Measurements from ENCODE around the gene BAAT. TPM values are rescaled to one million over a fixed set of nuclear protein-coding genes. Genes with fewer than 3 reads are reported as not detected.

BAAT gene
- total RNA-seq, 2 donors from 2014 or later = 0.30 TPM; not detected in 1

DNA sequence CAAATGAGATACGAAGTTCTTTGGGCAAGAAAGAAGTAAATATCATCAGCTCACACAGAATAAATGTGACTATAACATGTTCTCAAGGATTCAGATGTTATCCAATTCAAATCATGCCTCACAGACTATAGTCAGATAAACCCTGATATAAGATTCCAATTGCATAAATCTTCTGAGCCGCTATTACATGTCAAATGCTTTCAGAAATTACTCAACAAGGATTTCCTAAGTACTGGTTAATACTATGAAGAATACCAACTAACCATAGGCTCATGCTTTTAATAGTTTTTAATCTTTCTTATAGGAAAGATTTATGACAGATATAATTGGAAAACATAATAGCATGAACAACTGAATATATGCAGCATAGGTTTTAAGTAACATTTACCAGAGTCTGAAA, 73.6 kb downstream of the BAAT start:
- DNase-seq = no peak
- intact Hi-C loops (cut with DNase I) = loop anchor here (2.0 to 5.0 kb wide), 3 partner anchors 76 to 596 kb away; partner anchors contain the start of gene BAAT
- TF ChIP-seq, protein P1, sequence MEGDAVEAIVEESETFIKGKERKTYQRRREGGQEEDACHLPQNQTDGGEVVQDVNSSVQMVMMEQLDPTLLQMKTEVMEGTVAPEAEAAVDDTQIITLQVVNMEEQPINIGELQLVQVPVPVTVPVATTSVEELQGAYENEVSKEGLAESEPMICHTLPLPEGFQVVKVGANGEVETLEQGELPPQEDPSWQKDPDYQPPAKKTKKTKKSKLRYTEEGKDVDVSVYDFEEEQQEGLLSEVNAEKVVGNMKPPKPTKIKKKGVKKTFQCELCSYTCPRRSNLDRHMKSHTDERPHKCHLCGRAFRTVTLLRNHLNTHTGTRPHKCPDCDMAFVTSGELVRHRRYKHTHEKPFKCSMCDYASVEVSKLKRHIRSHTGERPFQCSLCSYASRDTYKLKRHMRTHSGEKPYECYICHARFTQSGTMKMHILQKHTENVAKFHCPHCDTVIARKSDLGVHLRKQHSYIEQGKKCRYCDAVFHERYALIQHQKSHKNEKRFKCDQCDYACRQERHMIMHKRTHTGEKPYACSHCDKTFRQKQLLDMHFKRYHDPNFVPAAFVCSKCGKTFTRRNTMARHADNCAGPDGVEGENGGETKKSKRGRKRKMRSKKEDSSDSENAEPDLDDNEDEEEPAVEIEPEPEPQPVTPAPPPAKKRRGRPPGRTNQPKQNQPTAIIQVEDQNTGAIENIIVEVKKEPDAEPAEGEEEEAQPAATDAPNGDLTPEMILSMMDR (IDR thresholded peaks at IDR 0.05) = no peak

More for the DNA sequence above, 73.6 kb downstream of the BAAT start:
- Histone ChIP-seq H3K4me1 (no peaks in the 10 kb centered on the region), H3K27ac (no peak overlapping the region), H3K9me3 (no peaks in the 10 kb centered on the region), H3K36me3 (no peaks in the 10 kb centered on the region), H3K27me3 (no peaks in the 10 kb centered on the region), H3K4me3 (no peak overlapping the region), H3K9ac (ENCODE audit: low read depth in 2 of 2, low read length in 2 of 2) (no peak overlapping the region)

Other genes starting within 250 kb of the BAAT start
- gene MRPL50, start 13.6 kb upstream of the BAAT start, total RNA-seq = 10 to 100 TPM in 1 of 2 donors, 1 to 10 TPM in 1; 9.5 to 10.1 TPM
- gene ZNF189, start 13.8 kb upstream of the BAAT start, total RNA-seq = 10 to 100 TPM in 1 of 2 donors, 1 to 10 TPM in 1; 9.3 to 17.4 TPM
- gene ALDOB, start 50.8 kb upstream of the BAAT start, total RNA-seq = 10 to 100 TPM in 1 of 2 donors, 1 to 10 TPM in 1; 3.4 to 33.1 TPM
- 10 to 100 TPM; 33.3 to 40.9 TPM for gene RNF20, start 148.8 kb upstream of the BAAT start, total RNA-seq
- not detected for gene PPP3R2, start 210.0 kb upstream of the BAAT start, total RNA-seq

Measured in colonic mucosa (tissue), 4 donors.